ENCODE measurements around the gene RAB41.
"Not testable (repeated sequence)": the region's sequence is repeated elsewhere in the genome, so short reads cannot be mapped to it uniquely, and the experiment has no call there.

The RAB41 gene

DNA sequence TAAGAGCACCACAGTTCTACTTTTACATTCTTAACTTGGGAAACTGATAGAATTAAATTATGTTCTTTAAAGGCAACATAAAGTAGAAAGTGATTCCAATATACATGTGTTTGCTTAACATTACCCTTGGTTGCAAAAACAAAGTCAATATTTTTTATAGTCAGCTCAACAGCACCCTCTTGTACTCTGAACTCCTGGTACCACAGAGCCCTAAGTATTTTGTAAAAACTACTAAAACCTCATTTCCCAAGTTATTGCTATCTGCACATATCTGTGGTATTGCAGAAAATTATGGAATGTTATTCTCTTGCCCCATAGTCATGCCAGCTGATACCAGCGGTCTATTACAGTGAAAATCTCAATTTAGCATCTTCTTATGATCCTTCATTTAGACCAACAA lies 10.8 kb downstream of the RAB41 start:
- no peak for ATAC-seq

GRCh38 chrX:70293621-70294020 lies 11.6 kb downstream of the RAB41 start:
- no peak for ATAC-seq

- ATAC-seq, result no peak
Observed at GRCh38 chrX:70301716-70302115, 19.7 kb downstream of the RAB41 start.

- ATAC-seq, result no peak
Observed at GRCh38 chrX:70313503-70313902, 31.5 kb downstream of the RAB41 start.

DNA sequence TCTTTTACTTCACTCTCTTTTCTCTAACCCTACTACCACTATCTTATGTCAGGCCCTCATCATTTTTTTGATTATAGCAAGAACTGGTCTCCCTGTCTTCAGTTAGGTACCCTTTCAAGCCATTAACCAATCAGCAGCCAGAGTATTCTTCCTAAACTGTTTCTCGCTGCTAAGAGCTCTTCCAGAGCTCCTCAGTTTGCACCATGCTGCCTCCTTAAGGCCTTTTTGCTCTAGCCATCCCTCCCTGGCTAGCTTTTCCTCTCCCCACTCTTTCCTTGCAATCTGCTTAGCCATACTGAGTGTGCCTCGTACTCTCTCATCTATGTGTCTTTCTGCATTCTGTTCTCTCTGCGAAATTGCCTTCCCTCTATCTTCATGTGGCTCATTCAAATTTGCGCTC lies 40.8 kb downstream of the RAB41 start:
- no peak for ATAC-seq

- not testable (repeated sequence) for ATAC-seq
Observed at GRCh38 chrX:70323628-70324027, 41.7 kb downstream of the RAB41 start.

DNA sequence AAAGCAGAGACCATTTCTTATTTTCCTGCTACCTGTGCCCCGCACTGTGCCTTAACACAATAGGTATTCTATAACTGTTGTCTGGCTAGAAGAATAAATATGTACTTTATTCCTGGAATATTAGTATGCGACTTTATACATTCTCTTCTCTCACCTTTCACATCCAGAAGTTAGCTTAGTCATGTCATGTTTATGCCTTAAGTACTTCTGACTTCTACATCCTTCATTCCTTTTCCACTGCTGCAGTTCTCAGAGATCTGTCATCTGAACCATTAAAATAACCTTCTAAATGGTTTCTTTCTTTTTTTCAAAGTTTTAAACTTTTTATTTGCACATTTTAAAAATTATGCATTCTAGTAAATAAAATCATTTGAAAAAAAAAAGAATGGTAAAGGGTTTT lies 42.4 kb downstream of the RAB41 start:
- ATAC-seq, result no peak

GRCh38 chrX:70331161-70331560 lies 49.2 kb downstream of the RAB41 start:
- ATAC-seq, result no peak

GRCh38 chrX:70332600-70332999 lies 50.6 kb downstream of the RAB41 start:
- no peak for ATAC-seq
